ENCODE data around the gene FADS3. TPM values are rescaled to one million over a fixed set of nuclear protein-coding genes. Genes with fewer than 3 reads are reported as not detected.

The FADS3 gene
- total RNA-seq, 2 donors from 2014 or later, result 24.8 to 28.4 TPM

DNA sequence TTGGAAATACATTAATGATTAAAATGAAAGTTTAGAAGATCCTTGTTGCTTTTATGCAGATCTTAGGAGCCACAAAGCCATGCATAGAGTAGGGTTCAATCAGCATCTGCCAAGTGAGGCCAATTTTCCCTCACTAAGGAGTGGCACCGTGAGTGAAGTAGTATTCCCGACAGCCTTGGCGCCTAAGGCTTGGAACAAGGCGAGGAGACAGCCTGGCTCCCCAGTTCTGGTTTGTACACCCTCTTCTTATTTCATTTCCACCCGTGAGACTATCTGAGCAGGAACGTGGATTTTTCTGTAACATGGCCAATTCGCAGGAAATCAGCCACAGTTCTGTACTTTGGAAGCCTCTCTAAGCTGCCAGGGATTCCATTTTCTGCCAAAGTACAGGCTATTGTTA, 40.7 kb downstream of the FADS3 start:
- Histone ChIP-seq H3K4me3 (ENCODE audit: low read length) (no peak overlapping the region), H3K27me3 (ENCODE audit: control insufficient read depth, insufficient read depth, low read length, poor library complexity, severe bottlenecking) (no peaks in the 10 kb centered on the region), H3K9ac (ENCODE audit: extremely low read depth, low read length, poor library complexity, severe bottlenecking) (no peak overlapping the region), H3K4me1 (ENCODE audit: control insufficient read depth, insufficient read depth, low read length) (no peaks in the 10 kb centered on the region), H3K27ac (ENCODE audit: low read depth, low read length) (peak overlapping the region; percentile 61), H3K9me3 (ENCODE audit: control insufficient read depth, low read length) (no peaks in the 10 kb centered on the region), H3K36me3 (ENCODE audit: control insufficient read depth, insufficient read depth, low read length) (peaks cover 79% of the 10 kb centered on the region)
- TF ChIP-seq, protein P1, sequence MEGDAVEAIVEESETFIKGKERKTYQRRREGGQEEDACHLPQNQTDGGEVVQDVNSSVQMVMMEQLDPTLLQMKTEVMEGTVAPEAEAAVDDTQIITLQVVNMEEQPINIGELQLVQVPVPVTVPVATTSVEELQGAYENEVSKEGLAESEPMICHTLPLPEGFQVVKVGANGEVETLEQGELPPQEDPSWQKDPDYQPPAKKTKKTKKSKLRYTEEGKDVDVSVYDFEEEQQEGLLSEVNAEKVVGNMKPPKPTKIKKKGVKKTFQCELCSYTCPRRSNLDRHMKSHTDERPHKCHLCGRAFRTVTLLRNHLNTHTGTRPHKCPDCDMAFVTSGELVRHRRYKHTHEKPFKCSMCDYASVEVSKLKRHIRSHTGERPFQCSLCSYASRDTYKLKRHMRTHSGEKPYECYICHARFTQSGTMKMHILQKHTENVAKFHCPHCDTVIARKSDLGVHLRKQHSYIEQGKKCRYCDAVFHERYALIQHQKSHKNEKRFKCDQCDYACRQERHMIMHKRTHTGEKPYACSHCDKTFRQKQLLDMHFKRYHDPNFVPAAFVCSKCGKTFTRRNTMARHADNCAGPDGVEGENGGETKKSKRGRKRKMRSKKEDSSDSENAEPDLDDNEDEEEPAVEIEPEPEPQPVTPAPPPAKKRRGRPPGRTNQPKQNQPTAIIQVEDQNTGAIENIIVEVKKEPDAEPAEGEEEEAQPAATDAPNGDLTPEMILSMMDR (conservative IDR thresholded peaks at IDR 0.05), result no peak
- Mint-ChIP-seq H3K27ac (no peak overlapping the region), H3K4me3 (no peak overlapping the region), H3K36me3 (ENCODE audit: low read depth) (peaks cover 68% of the 10 kb centered on the region), H3K9me3 (no peaks in the 10 kb centered on the region), H3K4me1 (no peaks in the 10 kb centered on the region), H3K27me3 (ENCODE audit: insufficient read depth) (no peaks in the 10 kb centered on the region)
- 95 to 98% methylated on average over 7 of the region's 7 CpGs for WGBS, 2 experiments (ENCODE audit: insufficient coverage in 1 of 2, insufficient read length in 1 of 2)
- DNase-seq, result no peak

DNA sequence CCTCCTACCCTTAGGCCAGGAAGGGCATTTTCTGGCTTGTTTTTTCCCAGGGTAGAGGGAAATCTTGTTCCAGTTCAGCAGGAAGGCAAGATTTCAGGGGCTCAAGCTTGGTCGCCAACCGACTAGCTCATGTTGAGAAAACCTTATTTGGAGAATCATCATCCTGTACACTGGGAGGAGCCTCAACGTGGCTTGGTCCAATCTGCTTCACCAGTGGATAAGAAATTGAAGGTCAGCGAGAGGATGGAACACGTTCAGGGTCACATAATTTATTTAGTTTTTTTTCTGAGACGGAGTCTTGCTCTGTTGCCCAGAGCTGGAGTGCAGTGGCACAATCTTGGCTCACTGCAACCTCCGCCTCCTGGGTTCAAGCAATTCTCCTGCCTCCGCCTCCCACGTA, 42.7 kb downstream of the FADS3 start:
- Histone ChIP-seq H3K27ac (ENCODE audit: low read depth, low read length) (no peak overlapping the region), H3K9me3 (ENCODE audit: control insufficient read depth, low read length) (no peaks in the 10 kb centered on the region), H3K9ac (ENCODE audit: extremely low read depth, low read length, poor library complexity, severe bottlenecking) (no peak overlapping the region), H3K36me3 (ENCODE audit: control insufficient read depth, insufficient read depth, low read length) (peaks cover 67% of the 10 kb centered on the region), H3K27me3 (ENCODE audit: control insufficient read depth, insufficient read depth, low read length, poor library complexity, severe bottlenecking) (no peaks in the 10 kb centered on the region), H3K4me3 (ENCODE audit: low read length) (no peak overlapping the region), H3K4me1 (ENCODE audit: control insufficient read depth, insufficient read depth, low read length) (no peaks in the 10 kb centered on the region)
- Mint-ChIP-seq H3K27ac (no peak overlapping the region), H3K9me3 (no peaks in the 10 kb centered on the region), H3K27me3 (ENCODE audit: insufficient read depth) (no peaks in the 10 kb centered on the region), H3K4me1 (no peaks in the 10 kb centered on the region), H3K4me3 (no peak overlapping the region), H3K36me3 (ENCODE audit: low read depth) (peaks cover 70% of the 10 kb centered on the region)
- 94 to 100% methylated on average over 9 of the region's 9 CpGs for WGBS, 2 experiments (ENCODE audit: insufficient coverage in 1 of 2, insufficient read length in 1 of 2)
- TF ChIP-seq, protein P1 (conservative IDR thresholded peaks at IDR 0.05), result no peak
- no peak for DNase-seq

DNA sequence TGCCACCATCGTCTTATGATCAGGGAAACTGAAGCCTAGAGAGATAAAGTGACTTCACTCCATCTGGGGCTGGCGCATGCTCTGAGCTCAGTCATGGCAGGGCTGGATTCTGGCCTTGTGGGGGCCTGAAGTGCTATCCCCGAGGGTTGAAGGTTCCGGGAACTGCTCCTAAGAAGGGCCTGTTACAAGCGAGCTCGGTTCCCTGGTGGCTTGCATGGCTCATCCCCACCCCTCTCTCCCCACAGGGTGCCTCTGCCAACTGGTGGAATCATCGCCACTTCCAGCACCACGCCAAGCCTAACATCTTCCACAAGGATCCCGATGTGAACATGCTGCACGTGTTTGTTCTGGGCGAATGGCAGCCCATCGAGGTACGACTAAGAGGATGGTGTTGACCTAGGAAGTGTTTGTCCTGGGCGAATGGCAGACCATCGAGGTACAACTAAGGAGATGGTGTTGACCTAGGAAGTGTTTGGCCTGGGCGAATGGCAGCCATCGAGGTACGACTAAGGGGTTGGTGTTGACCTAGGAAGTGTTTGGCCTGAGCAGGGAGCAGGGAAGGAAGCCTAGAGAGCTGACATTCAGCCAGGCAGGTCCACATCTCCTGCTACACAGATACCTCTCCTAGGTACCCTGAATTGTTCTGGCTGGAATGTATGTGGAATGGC, 43.3 kb downstream of the FADS3 start:
- DNase-seq, result no peak
- Histone ChIP-seq H3K27me3 (ENCODE audit: control insufficient read depth, insufficient read depth, low read length, poor library complexity, severe bottlenecking) (no peaks in the 10 kb centered on the region), H3K27ac (ENCODE audit: low read depth, low read length) (no peak overlapping the region), H3K4me3 (ENCODE audit: low read length) (no peak overlapping the region), H3K9me3 (ENCODE audit: control insufficient read depth, low read length) (no peaks in the 10 kb centered on the region), H3K9ac (ENCODE audit: extremely low read depth, low read length, poor library complexity, severe bottlenecking) (no peak overlapping the region), H3K4me1 (ENCODE audit: control insufficient read depth, insufficient read depth, low read length) (no peaks in the 10 kb centered on the region), H3K36me3 (ENCODE audit: control insufficient read depth, insufficient read depth, low read length) (peaks cover 73% of the 10 kb centered on the region)
- Mint-ChIP-seq H3K9me3 (no peaks in the 10 kb centered on the region), H3K4me3 (no peak overlapping the region), H3K27me3 (ENCODE audit: insufficient read depth) (no peaks in the 10 kb centered on the region), H3K27ac (no peak overlapping the region), H3K36me3 (ENCODE audit: low read depth) (peaks cover 73% of the 10 kb centered on the region), H3K4me1 (no peaks in the 10 kb centered on the region)
- TF ChIP-seq, protein P1 (conservative IDR thresholded peaks at IDR 0.05), result no peak
- 95% methylated on average over 12 to 18 of the region's 18 CpGs for WGBS, 2 experiments (ENCODE audit: insufficient coverage in 1 of 2, insufficient read length in 1 of 2)
